Osteoblast (primary cell): ENCODE results near the gene PDE6A. TPM values are rescaled to one million over a fixed set of nuclear protein-coding genes. Genes with fewer than 3 reads are reported as not detected.

Experiments used
- DNase-seq: peaks from one replicate; pipeline ENCODE4 v3.0.0; 2011; ENCODE audit warnings: low spot score, mixed read lengths; ENCODE audit not compliant: insufficient read length; ENCODE audit errors: missing footprints
- H2AFZ ChIP-seq: 2 replicates; pipeline ENCODE4 v1.6.0; 2011; ENCODE audit warnings: mild to moderate bottlenecking, low read length
- H3K27ac ChIP-seq: 2 replicates; pipeline ENCODE4 v1.5.1; 2011; ENCODE audit warnings: mild to moderate bottlenecking, low read depth, low read length, moderate library complexity
- H3K27me3 ChIP-seq: 2 replicates; pipeline ENCODE4 v1.6.0; 2012; ENCODE audit warnings: mild to moderate bottlenecking, control low read depth, inconsistent platforms, low read length, moderate library complexity; ENCODE audit not compliant: insufficient read depth
- H3K36me3 ChIP-seq: 2 replicates; pipeline ENCODE4 v1.5.1; 2011; ENCODE audit warnings: mild to moderate bottlenecking, low read length, control low read depth, moderate library complexity; ENCODE audit not compliant: insufficient read depth
- H3K4me1 ChIP-seq: 2 replicates; pipeline ENCODE4 v1.5.1; 2011; ENCODE audit warnings: mild to moderate bottlenecking, low read length, control low read depth, moderate library complexity; ENCODE audit not compliant: insufficient read depth
- H3K4me2 ChIP-seq: 2 replicates; pipeline ENCODE4 v1.6.0; 2011; ENCODE audit warnings: mild to moderate bottlenecking, low read length; ENCODE audit not compliant: insufficient read depth
- H3K4me3 ChIP-seq: fragments of 200-600 bp; sonication (generic); 3 replicates; pipeline ENCODE4 v1.5.1; 2012; ENCODE audit warnings: mild to moderate bottlenecking, low read length, inconsistent platforms; ENCODE audit not compliant: insufficient read depth
- H3K79me2 ChIP-seq: 2 replicates; pipeline ENCODE4 v1.6.0; 2012; ENCODE audit warnings: mild to moderate bottlenecking, low read length, control low read depth, inconsistent platforms; ENCODE audit not compliant: insufficient read depth
- H3K9me3 ChIP-seq: 2 replicates; pipeline ENCODE4 v1.5.1; 2011; ENCODE audit warnings: low read depth, low read length, control low read depth
- H4K20me1 ChIP-seq: 2 replicates; pipeline ENCODE4 v1.6.0; 2012; ENCODE audit warnings: mild to moderate bottlenecking, low read length, control low read depth; ENCODE audit not compliant: insufficient read depth
- total RNA-seq: library from RNA; depleted of rRNA; stranded (reverse); fragments of >200 nt; gene quantifications from 2 replicates; pipeline ENCODE4 v1.2.3, GENCODE V29; 2012
- TF ChIP-seq, protein P1 (sequence below): IDR thresholded peaks from 2 replicates; pipeline ENCODE4 v1.5.1; 2011; ENCODE audit warnings: mild to moderate bottlenecking, low read depth, low read length, moderate library complexity; ENCODE audit errors: extremely low read depth

Gene PDE6A
- total RNA-seq, 1 donor = under 0.01 TPM

DNA sequence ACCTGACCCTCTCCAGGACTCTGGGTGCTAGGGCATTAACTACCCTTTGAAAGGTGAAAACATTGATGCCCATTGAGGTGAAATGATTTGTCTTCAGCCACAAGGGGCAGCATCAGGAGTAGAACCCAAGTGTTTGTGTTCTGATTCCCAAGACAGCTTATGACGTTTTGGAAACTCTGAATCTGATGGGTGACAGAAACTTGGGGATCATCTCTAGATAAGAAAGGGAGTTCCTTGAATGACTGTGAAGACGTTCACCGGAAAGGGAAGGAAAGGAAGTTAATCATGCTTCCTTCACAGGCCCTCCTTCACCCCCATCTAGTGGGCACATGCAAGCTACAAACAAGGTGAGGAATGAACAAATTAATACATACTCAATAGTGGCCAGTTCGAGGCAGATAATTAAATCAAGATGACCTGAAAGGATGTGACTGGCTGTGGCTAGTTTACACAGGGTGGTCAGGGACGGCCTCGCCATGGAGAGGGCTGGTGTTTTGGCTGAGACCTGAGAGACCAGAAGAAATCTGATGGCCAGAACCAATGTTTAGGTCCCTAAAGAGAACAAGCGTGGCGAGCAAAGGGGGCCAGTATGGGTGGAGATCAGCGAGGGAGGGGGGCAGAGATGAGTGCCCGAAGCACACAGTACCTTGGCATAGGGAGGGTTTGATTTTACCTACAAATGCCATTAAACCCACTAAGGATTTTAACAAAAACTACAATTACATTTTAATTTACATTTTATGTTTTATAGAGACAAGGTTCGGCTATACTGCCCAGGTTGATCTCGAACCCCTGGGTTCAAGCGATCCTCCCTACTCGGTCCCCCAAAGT, 15.0 kb upstream of the PDE6A start:
- Histone ChIP-seq H3K9me3 (no peaks in the 10 kb centered on the region), H2AFZ (peak overlapping the region; percentile 64), H3K4me1 (peaks cover 14% of the 10 kb centered on the region), H3K4me2 (peak overlapping the region; percentile 92), H3K27ac (peak overlapping the region; percentile 90), H3K4me3 (peak overlapping the region; percentile 87), H3K27me3 (no peaks in the 10 kb centered on the region), H3K79me2 (peaks cover 12% of the 10 kb centered on the region), H3K36me3 (no peaks in the 10 kb centered on the region), H4K20me1 (no peaks in the 10 kb centered on the region)
- peak; percentile 77 for DNase-seq
- TF ChIP-seq, protein P1, sequence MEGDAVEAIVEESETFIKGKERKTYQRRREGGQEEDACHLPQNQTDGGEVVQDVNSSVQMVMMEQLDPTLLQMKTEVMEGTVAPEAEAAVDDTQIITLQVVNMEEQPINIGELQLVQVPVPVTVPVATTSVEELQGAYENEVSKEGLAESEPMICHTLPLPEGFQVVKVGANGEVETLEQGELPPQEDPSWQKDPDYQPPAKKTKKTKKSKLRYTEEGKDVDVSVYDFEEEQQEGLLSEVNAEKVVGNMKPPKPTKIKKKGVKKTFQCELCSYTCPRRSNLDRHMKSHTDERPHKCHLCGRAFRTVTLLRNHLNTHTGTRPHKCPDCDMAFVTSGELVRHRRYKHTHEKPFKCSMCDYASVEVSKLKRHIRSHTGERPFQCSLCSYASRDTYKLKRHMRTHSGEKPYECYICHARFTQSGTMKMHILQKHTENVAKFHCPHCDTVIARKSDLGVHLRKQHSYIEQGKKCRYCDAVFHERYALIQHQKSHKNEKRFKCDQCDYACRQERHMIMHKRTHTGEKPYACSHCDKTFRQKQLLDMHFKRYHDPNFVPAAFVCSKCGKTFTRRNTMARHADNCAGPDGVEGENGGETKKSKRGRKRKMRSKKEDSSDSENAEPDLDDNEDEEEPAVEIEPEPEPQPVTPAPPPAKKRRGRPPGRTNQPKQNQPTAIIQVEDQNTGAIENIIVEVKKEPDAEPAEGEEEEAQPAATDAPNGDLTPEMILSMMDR = peak; percentile 74

DNA sequence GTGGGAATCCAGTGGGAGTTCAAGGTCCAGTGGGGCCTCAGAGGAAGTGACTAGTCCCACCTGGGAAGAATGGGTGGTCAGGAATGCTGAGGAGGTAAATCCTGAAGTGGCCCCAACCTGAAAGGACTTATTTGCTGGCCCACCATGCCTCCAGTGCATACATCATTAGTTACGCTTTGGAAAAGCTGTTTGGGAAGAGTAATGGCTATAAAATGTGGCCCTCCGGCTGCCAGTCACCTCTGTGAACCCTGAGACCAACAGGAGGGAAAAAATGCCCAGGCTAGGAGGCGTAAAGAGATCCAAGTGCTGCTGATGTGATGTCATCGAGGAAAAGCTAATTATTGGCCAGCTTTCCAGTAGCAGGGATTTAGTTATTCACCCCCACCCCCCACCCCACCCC, 13.3 kb upstream of the PDE6A start:
- H3K36me3 ChIP-seq = no peaks in the 10 kb centered on the region
- no peak overlapping the region for H3K4me3 ChIP-seq
- H3K27me3 ChIP-seq = no peaks in the 10 kb centered on the region
- H3K79me2 ChIP-seq = peaks cover 8% of the 10 kb centered on the region
- H3K4me1 ChIP-seq = peaks cover 14% of the 10 kb centered on the region
- DNase-seq = no peak
- TF ChIP-seq, protein P1 = no peak
- H3K9me3 ChIP-seq = no peaks in the 10 kb centered on the region
- H3K4me2 ChIP-seq = no peak overlapping the region
- H3K27ac ChIP-seq = no peak overlapping the region
- H4K20me1 ChIP-seq = no peaks in the 10 kb centered on the region
- no peak overlapping the region for H2AFZ ChIP-seq

DNA sequence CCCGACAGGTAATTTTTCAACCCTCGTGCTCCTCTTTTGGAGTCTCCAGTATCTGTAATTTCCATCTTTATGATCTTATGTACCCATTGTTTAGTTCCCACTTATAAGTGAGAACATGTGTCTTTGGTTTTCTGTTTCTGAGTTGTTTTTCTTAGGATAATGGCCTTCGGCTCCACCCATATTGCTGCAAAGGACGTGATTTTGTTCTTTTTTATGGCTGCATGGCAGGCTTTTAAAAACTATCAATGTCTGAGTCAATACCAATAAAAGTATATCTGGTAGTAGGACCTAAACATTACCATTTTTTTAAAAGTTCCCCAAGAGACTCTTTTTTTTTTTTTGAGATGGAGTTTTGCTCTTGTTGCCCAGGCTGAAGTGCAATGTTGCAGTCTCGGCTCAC, 12.1 kb upstream of the PDE6A start:
- Histone ChIP-seq H3K4me3 (no peak overlapping the region), H3K36me3 (no peaks in the 10 kb centered on the region), H3K4me1 (peaks cover 14% of the 10 kb centered on the region), H3K9me3 (no peaks in the 10 kb centered on the region), H2AFZ (no peak overlapping the region), H4K20me1 (no peaks in the 10 kb centered on the region), H3K79me2 (peaks cover 6% of the 10 kb centered on the region), H3K27me3 (no peaks in the 10 kb centered on the region), H3K4me2 (no peak overlapping the region), H3K27ac (no peak overlapping the region)
- no peak for DNase-seq
- TF ChIP-seq, protein P1 = no peak

DNA sequence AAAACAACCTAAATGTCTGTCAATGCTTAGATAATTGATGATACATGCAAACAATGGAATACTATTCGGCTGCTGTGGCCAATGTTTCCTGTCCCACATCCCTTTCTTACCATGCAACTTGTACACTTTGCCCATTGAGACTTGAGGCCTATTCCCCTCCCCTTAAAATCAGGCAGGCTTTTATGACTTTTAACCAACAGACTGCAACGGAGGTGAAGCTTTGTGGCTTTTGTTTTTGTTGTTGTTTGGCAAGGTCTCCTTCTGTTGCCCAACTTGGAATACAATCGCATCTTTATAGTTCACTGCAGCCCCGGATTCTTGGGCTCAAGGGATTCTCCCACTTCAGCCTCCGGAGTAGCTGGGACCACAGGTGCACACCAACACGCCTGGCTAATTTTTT, 10.2 kb upstream of the PDE6A start:
- H3K36me3 ChIP-seq = no peaks in the 10 kb centered on the region
- no peak overlapping the region for H2AFZ ChIP-seq
- H3K4me3 ChIP-seq = no peak overlapping the region
- H3K4me2 ChIP-seq = no peak overlapping the region
- TF ChIP-seq, protein P1 = no peak
- no peaks in the 10 kb centered on the region for H3K79me2 ChIP-seq
- no peaks in the 10 kb centered on the region for H3K27me3 ChIP-seq
- peaks cover 5% of the 10 kb centered on the region for H3K4me1 ChIP-seq
- no peak for DNase-seq
- H3K27ac ChIP-seq = no peak overlapping the region
- no peaks in the 10 kb centered on the region for H4K20me1 ChIP-seq
- H3K9me3 ChIP-seq = no peaks in the 10 kb centered on the region
